ENCODE data around the gene ATP1A3.

- TF ChIP-seq EP300 (conservative IDR thresholded peaks at IDR 0.05; ENCODE audit: poor library complexity, severe bottlenecking) (no peak), CTCF (IDR thresholded peaks at IDR 0.05; ENCODE audit: poor library complexity, severe bottlenecking) (no peak), TAF1 (IDR thresholded peaks at IDR 0.05; ENCODE audit: low read depth) (no peak), EZH2 (IDR thresholded peaks at IDR 0.05; ENCODE audit: borderline replicate concordance, insufficient read depth, low read length, poor library complexity, severe bottlenecking) (peak; percentile 19), SMC3 (conservative IDR thresholded peaks at IDR 0.05; ENCODE audit: poor library complexity) (no peak)
These were observed 71.4 kb downstream of the ATP1A3 start for GRCh38 chr19:41922585-41922984.
